ENCODE measurements around the gene ZNF578.
"Not testable (repeated sequence)": the region's sequence is repeated elsewhere in the genome, so short reads cannot be mapped to it uniquely, and the experiment has no call there.

The ZNF578 gene

GRCh38 chr19:52507266-52507665 is 53.9 kb downstream of the ZNF578 start:
- DNase-seq, result no peak

GRCh38 chr19:52516191-52516590 is 62.8 kb downstream of the ZNF578 start:
- no peak for DNase-seq

DNA sequence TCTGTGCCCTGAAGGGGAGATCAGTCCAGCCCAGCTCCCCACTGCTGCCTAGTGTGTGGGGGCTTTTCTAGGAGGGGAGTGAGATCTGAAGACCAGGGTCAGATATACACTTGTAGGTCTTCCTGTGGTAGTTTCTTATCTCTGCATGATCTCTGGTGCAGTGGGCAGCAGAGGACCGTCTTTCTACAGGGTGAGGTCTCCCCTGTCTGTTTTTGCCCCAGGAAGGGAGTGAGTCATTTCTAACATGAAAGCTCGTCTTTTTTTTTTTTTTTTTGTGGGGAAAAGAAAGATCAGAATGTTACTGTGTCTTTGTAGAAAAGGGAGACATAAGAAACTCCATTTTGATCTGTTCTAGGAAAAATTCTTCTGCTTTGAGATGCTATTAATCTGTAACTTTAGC is 65.3 kb downstream of the ZNF578 start:
- no peak for DNase-seq

GRCh38 chr19:52519175-52519574 is 65.8 kb downstream of the ZNF578 start:
- DNase-seq, result not testable (repeated sequence)

- no peak for DNase-seq
These were observed 66.7 kb downstream of the ZNF578 start for GRCh38 chr19:52520013-52520412.

DNA sequence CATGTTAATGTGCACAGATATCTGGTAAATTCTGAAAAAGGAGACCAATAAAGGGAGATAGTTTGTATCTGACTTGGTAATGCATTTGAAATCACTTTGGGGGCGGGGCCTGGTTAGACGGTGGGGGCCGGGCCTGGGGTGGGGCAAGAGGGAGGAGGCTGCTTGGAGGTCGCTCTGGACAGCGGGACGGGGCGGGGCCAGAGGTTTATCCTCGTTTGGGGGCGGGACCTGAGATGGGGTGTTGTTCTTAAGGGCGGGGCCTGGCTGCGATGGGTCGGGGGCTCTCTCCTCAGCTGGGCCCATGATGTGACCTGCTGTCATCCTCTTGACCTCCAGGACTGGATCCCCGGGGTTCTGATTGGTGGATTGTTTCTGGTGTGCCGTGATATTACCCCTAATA is 69.2 kb downstream of the ZNF578 start:
- no peak for DNase-seq

DNA sequence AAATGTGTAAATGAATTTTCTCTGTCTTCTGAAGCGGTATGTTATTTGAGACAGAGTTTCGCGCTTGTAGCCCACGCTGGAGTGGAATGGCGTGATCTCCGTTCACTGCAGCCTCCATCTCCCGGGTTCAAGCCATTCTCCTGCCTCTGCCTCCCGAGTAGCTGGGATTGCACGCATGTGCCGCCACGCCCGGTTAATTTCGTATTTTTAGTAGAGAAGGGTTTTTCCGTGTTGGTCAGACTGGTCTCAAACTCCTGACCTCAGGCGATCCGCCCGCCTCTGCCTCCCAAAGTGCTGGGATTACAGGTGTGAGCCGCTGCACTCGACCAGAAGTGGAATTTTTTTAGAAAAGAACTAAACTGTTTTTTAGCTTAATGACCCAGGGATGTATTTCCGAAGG is 70.7 kb downstream of the ZNF578 start:
- no peak for DNase-seq

DNA sequence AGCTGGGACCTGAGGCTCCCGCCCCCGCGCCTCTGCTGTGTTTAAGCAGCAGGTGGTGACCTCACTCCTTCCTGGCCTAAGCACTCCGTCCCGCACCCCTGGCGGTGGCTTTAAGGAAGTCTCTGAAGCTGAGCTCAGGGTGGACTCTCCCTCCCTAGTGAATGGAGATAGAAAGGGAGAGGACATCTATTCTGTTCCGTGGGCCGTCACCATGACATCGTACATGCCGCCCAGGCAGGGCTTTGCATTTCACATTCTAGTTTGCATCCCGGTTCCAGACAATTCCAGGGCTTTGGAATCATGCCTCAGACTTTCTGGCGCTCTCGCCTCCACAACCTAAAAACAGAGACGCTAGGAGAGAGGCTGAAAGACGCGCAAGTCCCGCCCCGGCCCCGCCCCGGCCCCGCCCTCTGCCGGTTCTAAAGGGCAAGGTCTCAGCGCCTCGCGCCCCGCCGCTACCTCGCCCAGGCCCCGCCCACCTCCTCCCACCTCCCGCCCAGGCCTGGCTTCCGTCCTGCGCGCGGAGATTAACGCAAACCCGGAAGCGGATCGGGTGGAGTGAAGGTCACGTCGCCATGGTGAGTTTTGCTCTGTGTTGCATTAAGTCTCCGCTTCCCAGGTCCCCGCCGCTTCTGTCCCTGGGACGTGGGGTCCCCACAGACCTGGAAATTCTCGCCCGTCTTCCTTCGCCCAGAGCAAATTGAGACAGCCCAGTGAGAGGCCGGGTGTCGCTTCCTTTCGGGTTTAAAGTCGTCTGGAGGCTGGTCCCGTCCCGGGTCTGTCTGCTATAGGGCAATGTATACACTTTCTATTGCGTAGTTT is 74.0 kb downstream of the ZNF578 start, which contains the start of gene ZNF808:
TSS of gene ZNF808 (plus strand) at position 535 of the 822 bp plus-strand sequence. CDS start 15,617 bp downstream, outside the sequence.
- peak; percentile 26 to 95 (median 85) for DNase-seq

- DNase-seq, result peak in 11 of 51 donors; percentile 2 to 28 (median 8)
These were observed 74.6 kb downstream of the ZNF578 start for GRCh38 chr19:52527956-52528351.

GRCh38 chr19:52532480-52532879 is 79.1 kb downstream of the ZNF578 start:
- no peak for DNase-seq

DNA sequence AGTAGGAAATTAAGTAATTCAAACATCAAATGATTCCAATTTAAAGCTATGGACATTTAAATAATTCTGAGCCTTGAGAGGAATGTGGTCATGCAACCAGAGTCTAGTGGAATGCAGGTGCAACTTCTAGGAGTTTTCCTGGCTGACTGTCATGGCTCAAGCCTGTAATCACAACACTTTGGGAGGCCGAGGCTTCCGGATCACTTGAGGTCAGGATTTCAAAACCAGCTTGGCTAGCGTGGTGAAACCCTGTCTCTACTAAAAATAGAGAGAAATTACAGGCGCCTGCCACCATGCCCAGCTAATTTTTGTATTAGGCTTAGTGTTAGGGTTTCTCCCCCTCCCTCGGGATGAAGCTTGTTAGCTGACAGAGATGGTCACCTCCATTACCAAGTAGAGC is 80.5 kb downstream of the ZNF578 start:
- DNase-seq, result no peak

GRCh38 chr19:52535385-52535770 is 82.0 kb downstream of the ZNF578 start:
- peak in 2 of 51 donors; percentile 10 to 11 for DNase-seq

- peak in 48 of 51 donors; percentile 3 to 78 (median 42) for DNase-seq
These were observed 82.6 kb downstream of the ZNF578 start for GRCh38 chr19:52535771-52536447.

DNA sequence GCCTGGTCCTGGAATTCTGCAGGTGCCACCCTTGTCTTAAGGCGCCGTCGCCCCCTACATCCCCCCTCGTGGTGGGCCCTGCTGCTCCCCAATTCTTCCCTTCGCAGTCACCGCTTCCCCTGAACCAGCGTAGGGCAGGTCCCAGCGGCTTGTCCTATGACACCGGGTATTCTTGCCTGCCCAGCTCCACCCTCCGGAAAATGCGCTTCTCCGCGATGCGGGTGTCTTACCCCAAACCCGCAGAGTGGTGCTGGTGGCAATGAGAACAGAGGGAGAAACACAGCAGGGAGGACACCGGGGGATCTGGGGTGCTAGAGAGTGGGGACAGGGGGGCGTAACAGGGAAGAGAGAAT is 83.1 kb downstream of the ZNF578 start:
- DNase-seq, result peak in 5 of 51 donors; percentile 1 to 23 (median 10)

DNA sequence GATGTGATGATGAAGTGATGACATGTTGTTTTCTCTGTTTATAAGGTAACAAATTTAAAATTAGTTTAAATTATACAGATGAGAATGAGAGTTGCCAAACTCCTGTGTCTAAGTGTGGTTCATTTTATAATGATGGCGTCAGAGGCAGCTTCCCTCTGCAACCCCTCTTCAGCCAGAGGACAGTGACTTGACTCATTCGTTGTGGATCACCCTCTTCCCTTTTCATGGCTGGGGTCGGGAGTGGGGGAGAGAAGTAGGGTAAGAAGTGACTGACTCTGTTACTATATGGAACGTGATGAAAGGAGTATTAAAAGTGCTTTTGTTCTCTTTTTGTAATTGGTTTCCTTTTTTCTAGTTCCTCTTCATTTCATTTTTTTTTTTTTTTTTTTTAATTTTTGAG is 85.5 kb downstream of the ZNF578 start:
- not testable (repeated sequence) for DNase-seq

DNA sequence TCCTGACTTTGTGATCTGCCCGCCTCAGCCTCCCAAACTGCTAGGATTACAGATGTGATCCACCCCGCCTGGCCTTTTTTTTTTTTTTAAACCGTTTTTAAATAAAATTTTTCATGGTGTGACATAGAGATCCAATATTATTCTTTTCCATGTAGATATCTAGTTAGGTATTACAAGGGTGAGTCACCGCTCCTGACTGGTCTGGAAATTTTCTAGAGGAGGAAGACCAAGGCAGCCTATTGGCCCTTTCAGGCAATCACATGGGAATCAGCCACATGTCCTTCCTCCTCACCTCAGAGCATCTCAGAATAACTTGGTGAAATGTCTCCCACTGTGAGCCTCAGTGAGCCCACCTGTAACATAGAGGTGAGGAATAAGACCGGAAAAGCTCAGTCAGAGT is 87.8 kb downstream of the ZNF578 start:
- not testable (repeated sequence) for DNase-seq

DNA sequence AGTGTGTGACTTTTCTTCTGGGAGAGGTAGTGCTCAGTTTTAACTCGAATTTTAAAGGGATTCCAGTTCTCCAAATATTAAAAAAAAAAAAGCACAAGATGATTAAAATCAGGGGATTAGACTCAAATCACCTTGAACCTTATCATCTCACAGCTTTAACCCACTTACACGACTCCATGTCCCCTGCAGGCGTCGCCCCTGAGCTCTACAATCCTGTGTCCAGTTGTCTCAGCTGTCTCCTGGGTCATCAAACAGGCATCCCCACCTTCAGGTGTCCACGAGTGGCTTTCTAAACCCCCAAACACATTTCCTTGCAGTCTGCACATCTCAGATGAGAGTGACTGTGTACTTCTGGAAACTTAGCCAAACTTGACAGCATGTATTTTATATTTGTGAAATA is 88.3 kb downstream of the ZNF578 start:
- no peak for DNase-seq

DNA sequence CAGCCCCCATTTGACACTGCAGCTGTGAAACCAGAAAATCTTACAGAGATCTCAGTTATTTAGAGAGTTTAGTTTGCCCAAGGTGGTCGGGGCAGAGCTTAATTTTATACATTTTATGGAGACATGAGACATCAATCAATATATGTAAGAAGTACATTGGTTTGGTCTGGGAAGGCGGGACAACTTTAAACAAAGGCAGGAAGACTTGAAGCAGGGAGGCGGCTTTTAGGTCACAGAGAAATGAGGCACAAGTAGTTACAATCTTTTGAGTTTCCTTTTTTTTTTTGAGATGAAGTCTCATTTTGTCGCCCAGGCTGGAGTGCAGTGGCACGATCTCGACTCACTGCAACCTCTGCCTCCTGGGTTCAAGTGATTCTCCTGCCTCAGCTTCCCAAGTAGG is 89.2 kb downstream of the ZNF578 start:
- DNase-seq, result not testable (repeated sequence)

DNA sequence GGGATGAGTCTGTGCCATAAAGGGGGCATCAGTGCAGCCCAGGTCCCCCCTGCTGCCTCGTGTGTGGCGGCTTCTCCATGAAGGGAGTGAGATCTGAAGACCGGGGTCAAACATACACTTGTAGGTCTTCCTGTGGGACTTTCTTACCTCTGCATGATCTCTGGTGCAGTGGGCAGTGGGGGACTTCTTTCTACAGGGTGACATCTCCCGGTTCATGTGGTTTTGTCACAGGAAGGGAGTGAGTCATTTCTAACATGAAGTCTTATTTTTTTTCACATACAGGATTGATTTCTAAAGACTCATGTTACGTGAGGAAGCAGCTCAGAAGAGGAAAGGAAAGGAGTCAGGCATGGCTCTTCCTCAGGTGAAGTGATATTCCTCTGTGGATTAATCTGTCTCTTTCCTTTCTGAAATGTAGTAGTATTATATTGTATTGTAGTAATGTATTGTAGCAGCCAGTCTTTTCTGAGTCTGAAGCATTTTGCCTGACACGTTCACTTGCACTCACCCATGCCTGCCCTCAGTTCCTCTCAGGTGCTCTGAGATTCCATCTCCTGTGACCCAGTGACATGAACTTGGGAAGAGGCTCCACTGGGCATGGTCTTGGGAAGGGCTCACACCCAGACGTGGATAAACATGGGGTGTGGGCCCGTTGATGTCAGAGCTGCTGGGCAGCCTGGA is 89.8 kb downstream of the ZNF578 start:
- DNase-seq, result no peak

DNA sequence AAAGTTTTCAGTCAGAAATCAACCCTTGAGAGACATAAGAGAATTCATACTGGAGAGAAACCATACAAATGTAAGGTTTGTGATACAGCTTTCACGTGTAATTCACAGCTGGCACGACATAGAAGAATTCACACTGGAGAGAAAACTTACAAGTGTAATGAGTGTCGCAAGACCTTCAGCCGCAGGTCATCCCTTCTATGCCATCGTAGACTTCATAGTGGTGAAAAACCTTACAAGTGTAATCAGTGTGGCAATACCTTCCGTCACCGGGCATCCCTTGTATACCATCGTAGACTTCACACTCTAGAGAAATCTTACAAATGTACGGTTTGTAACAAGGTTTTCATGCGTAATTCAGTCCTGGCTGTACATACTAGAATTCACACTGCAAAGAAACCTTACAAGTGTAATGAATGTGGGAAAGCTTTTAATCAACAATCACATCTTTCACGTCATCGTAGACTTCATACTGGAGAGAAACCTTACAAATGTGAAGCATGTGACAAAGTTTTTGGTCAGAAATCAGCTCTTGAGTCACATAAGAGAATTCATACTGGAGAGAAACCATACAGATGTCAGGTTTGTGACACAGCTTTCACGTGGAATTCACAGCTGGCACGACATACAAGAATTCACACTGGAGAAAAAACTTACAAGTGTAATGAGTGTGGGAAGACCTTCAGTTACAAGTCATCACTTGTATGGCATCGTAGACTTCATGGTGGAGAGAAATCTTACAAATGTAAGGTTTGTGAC is 101.0 kb downstream of the ZNF578 start:
- DNase-seq, result no peak

DNA sequence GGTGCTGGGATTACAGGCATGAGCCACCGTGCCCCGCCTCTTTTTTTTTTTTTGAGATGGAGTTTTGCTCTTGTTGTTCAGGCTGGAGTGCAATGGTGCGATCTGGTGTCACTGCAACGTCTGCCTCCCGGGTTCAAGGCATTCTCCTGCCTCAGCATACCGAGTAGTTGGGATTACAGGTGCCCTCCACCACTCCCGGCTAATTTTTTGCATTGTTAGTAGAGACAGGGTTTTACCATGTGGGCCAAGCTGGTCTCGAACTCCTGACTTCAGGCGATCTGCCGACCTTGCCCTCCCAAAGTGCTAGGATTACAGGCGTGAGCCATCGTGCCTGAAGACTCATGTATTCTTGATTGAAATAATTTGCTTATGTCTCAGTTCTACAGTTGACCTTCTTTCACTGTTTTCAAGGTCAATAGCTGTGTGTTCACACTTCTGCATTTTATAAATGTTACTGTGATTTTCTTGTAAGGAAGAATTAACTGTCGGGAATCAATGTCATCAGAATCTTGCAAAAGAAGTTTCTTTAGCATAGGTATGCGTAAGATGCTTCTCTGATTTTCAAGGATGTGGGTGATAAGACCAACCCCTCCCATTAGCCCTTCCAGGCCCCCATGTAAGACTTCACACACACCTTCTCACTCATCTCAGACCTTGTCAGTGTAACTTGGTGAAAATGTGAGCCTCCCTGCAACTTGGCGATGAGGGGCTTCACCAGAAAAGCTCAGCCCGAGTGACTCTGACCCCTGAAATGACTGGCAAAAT is 104.1 kb downstream of the ZNF578 start:
- no peak for DNase-seq

Data from hypothalamus (tissue), 51 donors.